Activated T-helper 9 cell treated with anti-CD3 and anti-CD28 coated beads, Interleukin-2, amount 50 U/mL, for 16 hours (primary cell): ENCODE data around the gene ENTPD8.
"Not testable (repeated sequence)": the region's sequence is repeated elsewhere in the genome, so short reads cannot be mapped to it uniquely, and the experiment has no call there.

Experiments used
- DNase-seq: peaks from one replicate; pipeline ENCODE4 v3.0.0-alpha.2; 2020; ENCODE audit warnings: low read depth

The ENTPD8 gene

DNA sequence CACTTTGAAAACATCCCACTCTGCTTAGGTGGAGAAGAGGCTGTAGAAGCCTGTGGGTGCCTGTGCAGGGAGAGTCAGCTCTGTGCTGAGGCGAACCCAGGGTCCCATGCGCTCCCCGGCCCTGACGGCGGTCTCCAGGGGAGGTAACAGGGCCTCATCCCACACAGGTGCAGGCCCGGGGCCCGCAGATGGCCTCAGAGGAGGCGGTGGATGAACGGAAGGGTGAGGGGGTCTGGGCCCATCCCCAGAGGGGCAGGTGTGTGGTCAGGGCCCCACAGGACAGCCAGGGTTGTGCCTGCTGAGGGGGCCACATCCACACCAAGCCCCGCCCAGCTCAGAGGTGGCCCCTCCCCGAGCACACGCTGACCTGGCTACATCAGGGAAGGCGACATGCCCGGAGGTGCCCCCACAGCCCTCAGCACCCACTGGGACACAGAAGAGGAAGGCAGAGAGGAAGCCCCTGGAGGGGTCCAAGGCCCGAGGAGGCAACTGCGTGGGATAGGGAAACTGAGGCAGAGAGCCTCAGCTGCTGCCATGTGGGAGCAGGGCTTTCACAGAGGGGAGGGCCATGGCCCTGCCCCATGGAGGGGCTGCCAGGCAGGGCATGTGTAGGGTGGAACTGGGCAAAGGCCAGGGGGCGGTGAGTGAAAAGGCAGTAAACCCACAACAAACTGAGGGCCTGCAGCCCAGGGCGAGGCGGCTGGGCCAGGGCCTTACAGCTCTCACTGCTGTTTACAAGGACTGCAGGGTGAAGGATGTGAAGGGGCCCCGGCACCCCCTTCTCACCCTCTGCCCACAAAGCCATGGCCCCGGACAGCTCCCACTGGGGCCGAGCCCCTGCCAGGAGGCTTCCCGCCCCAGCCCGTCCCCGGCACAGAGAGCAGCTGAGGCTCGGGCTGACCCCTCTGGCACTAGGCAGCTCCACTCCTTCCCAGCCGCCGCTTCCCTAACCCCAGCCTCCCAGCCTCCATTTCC is 47.7 kb downstream of the ENTPD8 start:
- DNase-seq: no peak

GRCh38 chr9:137392232-137393007 is 48.7 kb downstream of the ENTPD8 start:
- no peak for DNase-seq

- DNase-seq: no peak
These were observed 49.8 kb downstream of the ENTPD8 start for GRCh38 chr9:137391411-137391754.

- no peak for DNase-seq
These were observed 50.4 kb downstream of the ENTPD8 start for GRCh38 chr9:137390553-137391410.

GRCh38 chr9:137389428-137389746 is 51.8 kb downstream of the ENTPD8 start:
- no peak for DNase-seq

- no peak for DNase-seq
These were observed 52.3 kb downstream of the ENTPD8 start for GRCh38 chr9:137388589-137389427.

DNA sequence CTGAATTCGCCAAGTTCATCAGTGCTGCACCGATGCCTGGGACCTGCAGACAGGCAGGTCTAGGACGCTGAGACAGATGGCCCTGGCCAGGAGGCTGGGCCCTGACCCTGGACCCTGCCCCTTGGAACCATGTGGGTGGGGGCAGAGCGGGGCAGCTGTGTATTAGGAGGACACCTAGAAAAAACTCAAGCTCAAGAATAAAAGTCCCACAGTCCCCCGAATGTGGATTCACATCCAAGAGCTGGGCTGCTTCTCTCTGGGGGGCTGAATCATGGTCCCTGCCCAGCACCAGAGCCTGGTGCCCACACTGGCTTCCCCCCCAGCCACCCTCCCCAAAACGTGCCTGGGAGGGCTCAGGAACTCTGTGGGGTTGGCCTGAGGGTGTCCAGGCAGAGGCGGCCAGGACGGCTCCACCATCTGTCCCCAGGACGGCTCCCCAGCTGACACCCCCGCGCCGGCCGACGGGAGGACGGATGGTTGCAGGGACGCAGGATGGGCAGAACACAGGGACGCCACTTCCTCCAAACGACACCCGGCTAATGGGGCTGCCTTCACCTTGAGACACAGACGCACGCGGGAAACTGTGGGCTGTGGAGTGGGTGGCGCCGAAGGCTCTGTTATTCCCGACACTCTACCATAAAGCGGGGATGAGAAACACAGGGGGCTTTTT is 53.1 kb downstream of the ENTPD8 start:
- DNase-seq: no peak

GRCh38 chr9:137387114-137387890 is 53.9 kb downstream of the ENTPD8 start:
- peak; percentile 18 for DNase-seq

DNA sequence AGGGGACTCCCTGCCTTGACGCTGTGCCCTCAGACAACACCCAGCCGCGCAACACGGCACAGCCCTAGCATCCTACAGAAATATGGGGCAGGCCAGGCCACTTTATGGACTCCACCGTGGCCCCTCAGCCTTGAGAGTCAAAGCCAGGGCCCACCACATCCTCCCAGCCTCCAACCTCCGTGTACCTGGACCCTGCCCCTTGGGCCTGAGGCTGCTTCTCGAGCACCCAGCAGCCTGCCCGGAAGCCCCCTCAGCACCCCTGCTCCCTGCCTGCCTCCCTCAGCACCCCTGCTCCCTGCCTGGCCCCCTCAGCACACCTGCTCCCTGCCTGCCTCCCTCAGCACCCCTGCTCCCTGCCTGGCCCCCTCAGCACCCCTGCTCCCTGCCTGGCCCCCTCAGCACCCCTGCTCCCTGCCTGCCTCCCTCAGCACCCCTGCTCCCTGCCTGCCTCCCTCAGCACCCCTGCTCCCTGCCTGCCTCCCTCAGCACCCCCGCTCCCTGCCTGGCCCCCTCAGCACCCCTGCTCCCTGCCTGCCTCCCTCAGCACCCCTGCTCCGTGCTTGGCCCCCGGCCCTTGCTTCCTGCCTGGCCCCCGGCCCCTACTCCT is 54.5 kb downstream of the ENTPD8 start:
- not testable (repeated sequence) for DNase-seq

DNA sequence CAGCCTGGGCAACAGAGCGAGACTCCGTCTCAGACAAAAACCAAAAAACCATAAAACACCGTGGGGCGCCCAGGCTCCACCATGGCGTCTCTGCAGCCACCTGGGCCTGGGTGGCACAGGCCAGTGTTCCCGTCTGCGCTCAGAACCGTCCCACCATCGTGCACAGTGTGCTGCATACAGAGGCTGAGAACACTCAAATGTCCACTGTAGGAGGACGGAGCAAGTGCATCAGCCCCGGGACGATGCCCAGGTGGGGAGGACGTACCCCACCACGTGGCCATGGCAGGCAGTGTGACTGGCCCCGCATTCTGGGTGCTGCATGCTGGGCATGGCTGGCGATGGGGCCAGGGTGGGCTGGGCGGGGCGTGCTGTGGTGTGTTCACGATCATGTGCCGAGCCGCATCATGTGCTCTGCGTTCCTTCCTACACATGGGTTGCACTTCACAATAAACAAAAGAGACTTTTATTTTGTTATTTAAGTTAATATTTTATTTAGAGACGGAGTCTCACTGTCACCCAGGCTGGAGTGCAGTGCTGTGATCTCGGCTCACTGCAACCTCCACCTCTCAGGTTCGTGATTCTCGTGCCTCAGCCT is 56.0 kb downstream of the ENTPD8 start:
- no peak for DNase-seq
